Astrocyte of the spinal cord (primary cell): ENCODE results near the gene EHF.

Source experiments
- DNase-seq: peaks from one replicate; pipeline ENCODE4 v3.0.0; 2011; ENCODE audit warnings: low read depth, low spot score
- H3K4me3 ChIP-seq: 2 replicates; pipeline ENCODE4 v1.5.1; 2011; ENCODE audit warnings: low read depth, mild to moderate bottlenecking, low read length, moderate library complexity
- CTCF ChIP-seq: IDR thresholded peaks from 2 replicates; pipeline ENCODE4 v1.5.1; 2012; ENCODE audit warnings: low read depth, mild to moderate bottlenecking, low read length, inconsistent platforms
- in situ Hi-C: cut with HindIII; loops from 2 replicates; pipeline ENCODE4 v1.10.0; 2017; ENCODE audit warnings: low sequenced_read_pairs

Gene EHF

GRCh38 chr11:34643846-34644245, 23.0 kb downstream of the EHF start:
- no peak for DNase-seq
- TF ChIP-seq CTCF, result no peak
- in situ Hi-C loops, result no loop called here
- H3K4me3 ChIP-seq, result no peak overlapping the region

- DNase-seq, result peak; percentile 89
Observed at GRCh38 chr11:34644669-34645406, 23.9 kb downstream of the EHF start.

GRCh38 chr11:34646431-34646830, 25.5 kb downstream of the EHF start:
- H3K4me3 ChIP-seq, result no peak overlapping the region
- in situ Hi-C loops, result no loop called here
- no peak for DNase-seq
- TF ChIP-seq CTCF, result no peak

More at GRCh38 chr11:34644669-34645406, 23.9 kb downstream of the EHF start:
- in situ Hi-C loops, result no loop called here
- TF ChIP-seq CTCF, result no peak
- no peak overlapping the region for H3K4me3 ChIP-seq

- no peak for DNase-seq
- in situ Hi-C loops, result no loop called here
- no peak overlapping the region for H3K4me3 ChIP-seq
- TF ChIP-seq CTCF, result no peak
Observed at GRCh38 chr11:34647131-34647530, 26.2 kb downstream of the EHF start.

- in situ Hi-C loops, result no loop called here
- TF ChIP-seq CTCF, result no peak
Observed at GRCh38 chr11:34647532-34647931, 26.6 kb downstream of the EHF start.

GRCh38 chr11:34648036-34648435, 27.1 kb downstream of the EHF start:
- in situ Hi-C loops, result no loop called here
- TF ChIP-seq CTCF, result no peak
- no peak overlapping the region for H3K4me3 ChIP-seq
- DNase-seq, result no peak

More at GRCh38 chr11:34647532-34647931, 26.6 kb downstream of the EHF start:
- DNase-seq, result no peak
- no peak overlapping the region for H3K4me3 ChIP-seq
